Measurements from ENCODE around the gene ZNF467. TPM values are rescaled to one million over a fixed set of nuclear protein-coding genes. Genes with fewer than 3 reads are reported as not detected.

ZNF467 gene
- polyA plus RNA-seq, 4 donors, result 18.1 to 38.9 (median 26.1) TPM

GRCh38 chr7:149788300-149788851, 15.0 kb upstream of the ZNF467 start:
- no peak for DNase-seq (ENCODE audit: low read depth in 4 of 4, low spot score in 3 of 4)

GRCh38 chr7:149787428-149788299, 14.3 kb upstream of the ZNF467 start:
- no peak for DNase-seq (ENCODE audit: low read depth in 4 of 4, low spot score in 3 of 4)

GRCh38 chr7:149785983-149786382, 12.6 kb upstream of the ZNF467 start:
- DNase-seq (ENCODE audit: low read depth in 4 of 4, low spot score in 3 of 4), result no peak

GRCh38 chr7:149785402-149785801, 12.0 kb upstream of the ZNF467 start:
- no peak for DNase-seq (ENCODE audit: low read depth in 4 of 4, low spot score in 3 of 4)

GRCh38 chr7:149784251-149784608, 10.8 kb upstream of the ZNF467 start:
- no peak for DNase-seq (ENCODE audit: low read depth in 4 of 4, low spot score in 3 of 4)

- DNase-seq (ENCODE audit: low read depth in 4 of 4, low spot score in 3 of 4), result no peak
Observed at GRCh38 chr7:149783386-149784250, 10.2 kb upstream of the ZNF467 start.

- DNase-seq (ENCODE audit: low read depth in 4 of 4, low spot score in 3 of 4), result no peak
Observed at GRCh38 chr7:149782682-149783345, 9.4 kb upstream of the ZNF467 start.

- DNase-seq (ENCODE audit: low read depth in 4 of 4, low spot score in 3 of 4), result no peak
Observed at GRCh38 chr7:149781921-149782320, 8.5 kb upstream of the ZNF467 start.

GRCh38 chr7:149780636-149781419, 7.4 kb upstream of the ZNF467 start:
- no peak for DNase-seq (ENCODE audit: low read depth in 4 of 4, low spot score in 3 of 4)

GRCh38 chr7:149780056-149780455, 6.7 kb upstream of the ZNF467 start:
- DNase-seq (ENCODE audit: low read depth in 4 of 4, low spot score in 3 of 4), result no peak

GRCh38 chr7:149779502-149779805, 6.1 kb upstream of the ZNF467 start:
- no peak for DNase-seq (ENCODE audit: low read depth in 4 of 4, low spot score in 3 of 4)

- DNase-seq (ENCODE audit: low read depth in 4 of 4, low spot score in 3 of 4), result no peak
Observed at GRCh38 chr7:149778696-149779501, 5.5 kb upstream of the ZNF467 start.

- DNase-seq (ENCODE audit: low read depth in 4 of 4, low spot score in 3 of 4), result no peak
Observed at GRCh38 chr7:149778327-149778637, 4.9 kb upstream of the ZNF467 start.

- no peak for DNase-seq (ENCODE audit: low read depth in 4 of 4, low spot score in 3 of 4)
Observed at GRCh38 chr7:149777551-149778326, 4.4 kb upstream of the ZNF467 start.

- no peak for DNase-seq (ENCODE audit: low read depth in 4 of 4, low spot score in 3 of 4)
Observed at GRCh38 chr7:149776848-149777407, 3.5 kb upstream of the ZNF467 start.

- DNase-seq (ENCODE audit: low read depth in 4 of 4, low spot score in 3 of 4), result no peak
Observed at GRCh38 chr7:149776289-149776688, 2.9 kb upstream of the ZNF467 start.

- no peak for DNase-seq (ENCODE audit: low read depth in 4 of 4, low spot score in 3 of 4)
Observed at GRCh38 chr7:149775176-149775556, 1.8 kb upstream of the ZNF467 start.

Data from left renal pelvis (tissue), 4 donors.